ENCODE results near the gene NSD2. TPM values are rescaled to one million over a fixed set of nuclear protein-coding genes. Genes with fewer than 3 reads are reported as not detected.

NSD2 gene
- total RNA-seq, 1 experiment from 2014 or later = 128 TPM

DNA sequence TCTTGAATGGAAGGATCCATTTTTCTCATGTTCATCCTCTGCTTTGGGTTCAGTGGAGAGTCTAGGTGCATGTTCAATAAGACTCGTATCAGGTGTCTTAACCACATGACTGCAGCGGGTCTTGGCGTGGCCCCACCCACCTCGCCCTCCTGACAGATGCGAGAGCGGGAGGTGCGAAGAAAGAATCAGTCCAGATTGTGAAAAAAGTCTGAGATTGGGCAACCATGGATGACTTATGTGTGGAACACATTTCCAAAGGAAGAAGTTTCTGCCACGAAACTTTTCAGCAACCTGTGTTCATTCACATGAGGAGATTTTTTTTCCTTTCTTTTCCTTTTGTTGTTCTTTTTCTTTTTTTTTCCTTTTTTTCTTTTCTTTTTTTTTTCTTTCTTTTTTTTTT lies 66.8 kb downstream of the NSD2 start:
- ATAC-seq (no peak), DNase-seq (ENCODE audit: low spot score) (no peak)
- H3K36me3 Mint-ChIP-seq = peaks cover 39% of the 10 kb centered on the region
- ChIA-PET POLR2A (no interaction called here), CTCF (interaction anchor here (0.5 to 0.6 kb wide), 2 partner anchors 17 to 483 kb away, joined by 3 read pairs; no protein-coding TSS in a partner anchor)
- H3K9me3 Mint-ChIP-seq = no peaks in the 10 kb centered on the region
- H3K27me3 Mint-ChIP-seq (ENCODE audit: low read depth) = no peaks in the 10 kb centered on the region
- no peak overlapping the region for H3K27ac Mint-ChIP-seq
- TF ChIP-seq ATF1 (CRISPR knock-in tag; IDR thresholded peaks at IDR 0.05) (no peak), HMGA2 (CRISPR knock-in tag; IDR thresholded peaks at IDR 0.05) (no peak), ZNF416 (CRISPR knock-in tag; IDR thresholded peaks at IDR 0.05) (no peak), GABPB1 (CRISPR knock-in tag; IDR thresholded peaks at IDR 0.05) (no peak), OVOL2 (CRISPR knock-in tag; IDR thresholded peaks at IDR 0.05; ENCODE audit: borderline replicate concordance) (no peak), FOXP1 (CRISPR knock-in tag; IDR thresholded peaks at IDR 0.05; ENCODE audit: borderline replicate concordance) (no peak), MYBL2 (CRISPR knock-in tag; IDR thresholded peaks at IDR 0.05) (no peak), NFATC4 (CRISPR knock-in tag; IDR thresholded peaks at IDR 0.05) (no peak)
- TF ChIP-seq, protein P1, sequence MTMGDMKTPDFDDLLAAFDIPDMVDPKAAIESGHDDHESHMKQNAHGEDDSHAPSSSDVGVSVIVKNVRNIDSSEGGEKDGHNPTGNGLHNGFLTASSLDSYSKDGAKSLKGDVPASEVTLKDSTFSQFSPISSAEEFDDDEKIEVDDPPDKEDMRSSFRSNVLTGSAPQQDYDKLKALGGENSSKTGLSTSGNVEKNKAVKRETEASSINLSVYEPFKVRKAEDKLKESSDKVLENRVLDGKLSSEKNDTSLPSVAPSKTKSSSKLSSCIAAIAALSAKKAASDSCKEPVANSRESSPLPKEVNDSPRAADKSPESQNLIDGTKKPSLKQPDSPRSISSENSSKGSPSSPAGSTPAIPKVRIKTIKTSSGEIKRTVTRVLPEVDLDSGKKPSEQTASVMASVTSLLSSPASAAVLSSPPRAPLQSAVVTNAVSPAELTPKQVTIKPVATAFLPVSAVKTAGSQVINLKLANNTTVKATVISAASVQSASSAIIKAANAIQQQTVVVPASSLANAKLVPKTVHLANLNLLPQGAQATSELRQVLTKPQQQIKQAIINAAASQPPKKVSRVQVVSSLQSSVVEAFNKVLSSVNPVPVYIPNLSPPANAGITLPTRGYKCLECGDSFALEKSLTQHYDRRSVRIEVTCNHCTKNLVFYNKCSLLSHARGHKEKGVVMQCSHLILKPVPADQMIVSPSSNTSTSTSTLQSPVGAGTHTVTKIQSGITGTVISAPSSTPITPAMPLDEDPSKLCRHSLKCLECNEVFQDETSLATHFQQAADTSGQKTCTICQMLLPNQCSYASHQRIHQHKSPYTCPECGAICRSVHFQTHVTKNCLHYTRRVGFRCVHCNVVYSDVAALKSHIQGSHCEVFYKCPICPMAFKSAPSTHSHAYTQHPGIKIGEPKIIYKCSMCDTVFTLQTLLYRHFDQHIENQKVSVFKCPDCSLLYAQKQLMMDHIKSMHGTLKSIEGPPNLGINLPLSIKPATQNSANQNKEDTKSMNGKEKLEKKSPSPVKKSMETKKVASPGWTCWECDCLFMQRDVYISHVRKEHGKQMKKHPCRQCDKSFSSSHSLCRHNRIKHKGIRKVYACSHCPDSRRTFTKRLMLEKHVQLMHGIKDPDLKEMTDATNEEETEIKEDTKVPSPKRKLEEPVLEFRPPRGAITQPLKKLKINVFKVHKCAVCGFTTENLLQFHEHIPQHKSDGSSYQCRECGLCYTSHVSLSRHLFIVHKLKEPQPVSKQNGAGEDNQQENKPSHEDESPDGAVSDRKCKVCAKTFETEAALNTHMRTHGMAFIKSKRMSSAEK (CRISPR knock-in tag; IDR thresholded peaks at IDR 0.05; ENCODE audit: borderline replicate concordance) = no peak
- TF ChIP-seq, protein P2, sequence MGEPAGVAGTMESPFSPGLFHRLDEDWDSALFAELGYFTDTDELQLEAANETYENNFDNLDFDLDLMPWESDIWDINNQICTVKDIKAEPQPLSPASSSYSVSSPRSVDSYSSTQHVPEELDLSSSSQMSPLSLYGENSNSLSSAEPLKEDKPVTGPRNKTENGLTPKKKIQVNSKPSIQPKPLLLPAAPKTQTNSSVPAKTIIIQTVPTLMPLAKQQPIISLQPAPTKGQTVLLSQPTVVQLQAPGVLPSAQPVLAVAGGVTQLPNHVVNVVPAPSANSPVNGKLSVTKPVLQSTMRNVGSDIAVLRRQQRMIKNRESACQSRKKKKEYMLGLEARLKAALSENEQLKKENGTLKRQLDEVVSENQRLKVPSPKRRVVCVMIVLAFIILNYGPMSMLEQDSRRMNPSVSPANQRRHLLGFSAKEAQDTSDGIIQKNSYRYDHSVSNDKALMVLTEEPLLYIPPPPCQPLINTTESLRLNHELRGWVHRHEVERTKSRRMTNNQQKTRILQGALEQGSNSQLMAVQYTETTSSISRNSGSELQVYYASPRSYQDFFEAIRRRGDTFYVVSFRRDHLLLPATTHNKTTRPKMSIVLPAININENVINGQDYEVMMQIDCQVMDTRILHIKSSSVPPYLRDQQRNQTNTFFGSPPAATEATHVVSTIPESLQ (CRISPR knock-in tag; IDR thresholded peaks at IDR 0.05) = no peak
- TF ChIP-seq, protein P3, sequence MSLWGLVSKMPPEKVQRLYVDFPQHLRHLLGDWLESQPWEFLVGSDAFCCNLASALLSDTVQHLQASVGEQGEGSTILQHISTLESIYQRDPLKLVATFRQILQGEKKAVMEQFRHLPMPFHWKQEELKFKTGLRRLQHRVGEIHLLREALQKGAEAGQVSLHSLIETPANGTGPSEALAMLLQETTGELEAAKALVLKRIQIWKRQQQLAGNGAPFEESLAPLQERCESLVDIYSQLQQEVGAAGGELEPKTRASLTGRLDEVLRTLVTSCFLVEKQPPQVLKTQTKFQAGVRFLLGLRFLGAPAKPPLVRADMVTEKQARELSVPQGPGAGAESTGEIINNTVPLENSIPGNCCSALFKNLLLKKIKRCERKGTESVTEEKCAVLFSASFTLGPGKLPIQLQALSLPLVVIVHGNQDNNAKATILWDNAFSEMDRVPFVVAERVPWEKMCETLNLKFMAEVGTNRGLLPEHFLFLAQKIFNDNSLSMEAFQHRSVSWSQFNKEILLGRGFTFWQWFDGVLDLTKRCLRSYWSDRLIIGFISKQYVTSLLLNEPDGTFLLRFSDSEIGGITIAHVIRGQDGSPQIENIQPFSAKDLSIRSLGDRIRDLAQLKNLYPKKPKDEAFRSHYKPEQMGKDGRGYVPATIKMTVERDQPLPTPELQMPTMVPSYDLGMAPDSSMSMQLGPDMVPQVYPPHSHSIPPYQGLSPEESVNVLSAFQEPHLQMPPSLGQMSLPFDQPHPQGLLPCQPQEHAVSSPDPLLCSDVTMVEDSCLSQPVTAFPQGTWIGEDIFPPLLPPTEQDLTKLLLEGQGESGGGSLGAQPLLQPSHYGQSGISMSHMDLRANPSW (CRISPR knock-in tag; conservative IDR thresholded peaks at IDR 0.05; ENCODE audit: low read depth) = no peak
- no peaks in the 10 kb centered on the region for H3K4me1 Mint-ChIP-seq
- no peak overlapping the region for H3K4me3 Mint-ChIP-seq

DNA sequence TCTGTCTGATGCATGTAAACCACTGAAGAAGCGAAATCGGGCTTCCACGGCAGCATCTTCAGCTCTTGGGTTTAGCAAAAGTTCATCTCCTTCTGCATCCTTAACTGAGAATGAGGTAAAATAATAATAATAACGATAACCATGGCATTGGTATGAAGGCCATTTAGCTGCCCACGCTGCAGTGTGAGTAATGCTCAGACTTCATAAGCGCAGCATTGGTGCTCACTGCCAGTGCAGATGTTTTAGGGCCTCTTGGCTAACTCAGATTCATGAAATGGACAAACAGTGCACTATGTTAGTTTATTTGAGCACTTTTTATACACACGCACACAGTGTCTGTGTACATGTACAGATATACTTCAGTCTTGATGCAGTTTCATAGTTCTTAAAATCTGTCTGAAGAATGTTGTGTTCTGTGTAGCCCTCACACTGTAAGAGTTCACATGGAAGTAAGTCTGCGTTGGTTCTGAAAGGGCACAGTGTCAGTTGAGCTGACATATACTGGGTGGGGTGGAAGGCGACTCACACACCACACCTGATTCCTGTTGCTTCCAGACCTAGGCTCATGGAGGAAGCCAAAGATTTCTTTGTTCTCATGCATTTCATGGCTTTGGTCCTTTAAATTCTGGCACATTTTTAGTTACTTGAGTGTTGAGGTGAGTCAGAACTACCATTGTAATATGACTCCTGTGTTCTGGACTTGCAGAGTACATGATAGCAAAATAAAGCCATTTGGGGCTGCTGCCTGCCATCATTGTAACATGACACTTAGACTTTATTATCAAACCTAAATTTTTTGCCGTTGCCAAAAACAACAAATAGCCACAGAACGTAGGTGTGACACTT lies 68.7 kb downstream of the NSD2 start:
- Mint-ChIP-seq H3K4me3 (no peak overlapping the region), H3K4me1 (no peaks in the 10 kb centered on the region), H3K27me3 (ENCODE audit: low read depth) (no peaks in the 10 kb centered on the region), H3K36me3 (peaks cover 39% of the 10 kb centered on the region), H3K9me3 (no peaks in the 10 kb centered on the region), H3K27ac (0 out of 2 replicates have a peak overlapping the region, but pooled peaks have one; percentile 33)
- ATAC-seq (no peak), DNase-seq (ENCODE audit: low spot score) (no peak)
- POLR2A ChIA-PET = no interaction called here
- CTCF ChIA-PET = no interaction called here
- TF ChIP-seq, protein P4, sequence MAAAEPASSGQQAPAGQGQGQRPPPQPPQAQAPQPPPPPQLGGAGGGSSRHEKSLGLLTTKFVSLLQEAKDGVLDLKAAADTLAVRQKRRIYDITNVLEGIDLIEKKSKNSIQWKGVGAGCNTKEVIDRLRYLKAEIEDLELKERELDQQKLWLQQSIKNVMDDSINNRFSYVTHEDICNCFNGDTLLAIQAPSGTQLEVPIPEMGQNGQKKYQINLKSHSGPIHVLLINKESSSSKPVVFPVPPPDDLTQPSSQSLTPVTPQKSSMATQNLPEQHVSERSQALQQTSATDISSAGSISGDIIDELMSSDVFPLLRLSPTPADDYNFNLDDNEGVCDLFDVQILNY (CRISPR knock-in tag; IDR thresholded peaks at IDR 0.05) = no peak
- TF ChIP-seq FOXJ3 (CRISPR knock-in tag; IDR thresholded peaks at IDR 0.05; ENCODE audit: borderline replicate concordance) = no peak
- TF ChIP-seq ZNF416 (CRISPR knock-in tag; IDR thresholded peaks at IDR 0.05) = no peak
- TF ChIP-seq GTF2I (CRISPR knock-in tag; conservative IDR thresholded peaks at IDR 0.05) = no peak
- TF ChIP-seq, protein P5, sequence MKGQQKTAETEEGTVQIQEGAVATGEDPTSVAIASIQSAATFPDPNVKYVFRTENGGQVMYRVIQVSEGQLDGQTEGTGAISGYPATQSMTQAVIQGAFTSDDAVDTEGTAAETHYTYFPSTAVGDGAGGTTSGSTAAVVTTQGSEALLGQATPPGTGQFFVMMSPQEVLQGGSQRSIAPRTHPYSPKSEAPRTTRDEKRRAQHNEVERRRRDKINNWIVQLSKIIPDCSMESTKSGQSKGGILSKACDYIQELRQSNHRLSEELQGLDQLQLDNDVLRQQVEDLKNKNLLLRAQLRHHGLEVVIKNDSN (CRISPR knock-in tag; IDR thresholded peaks at IDR 0.05) = no peak

Measured in WTC11 (cell line).